Muscle of arm (tissue), 12 donors: ENCODE measurements around the gene KIAA0825. TPM values are rescaled to one million over a fixed set of nuclear protein-coding genes. Genes with fewer than 3 reads are reported as not detected.

Experiments
- DNase-seq: peaks from one replicate; pipeline ENCODE4 v3.0.0-alpha.2; 2013
- polyA plus RNA-seq, 12 donors: library from polyadenylated mRNA; unstranded; fragments of 120-200 nt; gene quantifications; one replicate each; pipeline ENCODE4 v1.2.1, GENCODE V29; 2013; ENCODE audit not compliant: insufficient read length in 12 of 12

KIAA0825 gene
- polyA plus RNA-seq, 12 donors: 2.2 to 3.6 (median 3.1) TPM; not detected in 2

- DNase-seq: no peak
Measured at GRCh38 chr5:94517490-94518488, 100.6 kb downstream of the KIAA0825 start.

- no peak for DNase-seq
Measured at GRCh38 chr5:94516148-94516547, 102.3 kb downstream of the KIAA0825 start.

GRCh38 chr5:94508461-94509148, 109.8 kb downstream of the KIAA0825 start:
- DNase-seq: no peak

- DNase-seq: no peak
Measured at GRCh38 chr5:94505327-94506068, 112.9 kb downstream of the KIAA0825 start.

- no peak for DNase-seq
Measured at GRCh38 chr5:94503677-94504076, 114.7 kb downstream of the KIAA0825 start.

GRCh38 chr5:94501365-94501764, 117.0 kb downstream of the KIAA0825 start:
- DNase-seq: no peak

GRCh38 chr5:94499806-94500205, 118.6 kb downstream of the KIAA0825 start:
- no peak for DNase-seq

- DNase-seq: no peak
Measured at GRCh38 chr5:94498199-94498598, 120.2 kb downstream of the KIAA0825 start.

- no peak for DNase-seq
Measured at GRCh38 chr5:94485067-94485466, 133.3 kb downstream of the KIAA0825 start.

- DNase-seq: no peak
Measured at GRCh38 chr5:94481059-94481458, 137.3 kb downstream of the KIAA0825 start.

GRCh38 chr5:94480486-94480885, 137.9 kb downstream of the KIAA0825 start:
- no peak for DNase-seq

GRCh38 chr5:94473936-94474335, 144.5 kb downstream of the KIAA0825 start:
- DNase-seq: peak; percentile 28

- peak; percentile 55 for DNase-seq
Measured at GRCh38 chr5:94471521-94471920, 146.9 kb downstream of the KIAA0825 start.

GRCh38 chr5:94470802-94471201, 147.6 kb downstream of the KIAA0825 start:
- no peak for DNase-seq

- DNase-seq: peak; percentile 31
Measured at GRCh38 chr5:94469894-94470329, 148.5 kb downstream of the KIAA0825 start.

GRCh38 chr5:94467954-94468930, 150.2 kb downstream of the KIAA0825 start:
- no peak for DNase-seq

GRCh38 chr5:94467346-94467953, 151.0 kb downstream of the KIAA0825 start:
- no peak for DNase-seq

- no peak for DNase-seq
Measured at GRCh38 chr5:94463739-94464138, 154.7 kb downstream of the KIAA0825 start.

GRCh38 chr5:94461131-94461530, 157.3 kb downstream of the KIAA0825 start:
- DNase-seq: no peak

- no peak for DNase-seq
Measured at GRCh38 chr5:94459915-94460314, 158.5 kb downstream of the KIAA0825 start.
